HEK293 (cell line): ENCODE results near the gene RAET1G.

Source experiments
- CTCF ChIP-seq: fragments of 450-650 bp; formaldehyde crosslinking; IDR thresholded peaks from 2 replicates; pipeline ENCODE4 v1.5.1; 2016; ENCODE audit warnings: missing biosample characterization, missing genetic modification characterization
- ZNF133 ChIP-seq: fragments of 450-650 bp; formaldehyde crosslinking; IDR thresholded peaks from 2 replicates; pipeline ENCODE4 v1.5.1; 2016; ENCODE audit warnings: missing biosample characterization, missing genetic modification characterization
- ZNF394 ChIP-seq: fragments of 450-650 bp; formaldehyde crosslinking; IDR thresholded peaks from 2 replicates; pipeline ENCODE4 v1.5.1; 2016; ENCODE audit warnings: missing biosample characterization, missing genetic modification characterization, mild to moderate bottlenecking, moderate library complexity, borderline replicate concordance
- ZNF549 ChIP-seq: fragments of 450-650 bp; IDR thresholded peaks from 2 replicates; pipeline ENCODE4 v1.5.1; 2018; ENCODE audit warnings: missing biosample characterization, missing genetic modification characterization, mild to moderate bottlenecking, inconsistent platforms, moderate library complexity

- TF ChIP-seq ZNF133 (tag by site-specific recombination), result no peak
- TF ChIP-seq ZNF394 (tag by site-specific recombination), result no peak
- TF ChIP-seq ZNF549 (tag by site-specific recombination), result no peak
- TF ChIP-seq CTCF (tag by site-specific recombination), result no peak
Observed at GRCh38 chr6:149948616-149949015, 25.7 kb upstream of the RAET1G start.
